ENCODE measurements around the gene ARL5B.

ARL5B gene

DNA sequence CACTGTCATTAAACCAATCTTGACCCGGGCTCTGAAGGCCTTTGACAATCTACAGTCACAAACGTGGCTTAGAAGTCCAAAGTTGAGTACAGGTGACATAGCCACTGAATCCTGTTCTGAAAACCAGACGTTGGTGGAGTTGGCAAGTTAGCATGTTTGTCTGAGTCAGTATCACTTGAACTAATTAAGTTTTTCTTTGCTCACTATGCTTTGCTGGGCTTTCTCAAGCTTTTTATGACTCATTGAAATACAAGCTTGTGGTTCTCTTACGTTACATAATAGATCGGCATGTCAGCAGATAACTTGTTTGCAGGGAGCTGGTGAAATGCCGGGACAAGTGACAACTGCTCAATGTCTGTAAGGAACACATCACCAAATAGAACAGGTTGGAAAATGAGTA lies 53.8 kb downstream of the ARL5B start:
- no peak for DNase-seq

DNA sequence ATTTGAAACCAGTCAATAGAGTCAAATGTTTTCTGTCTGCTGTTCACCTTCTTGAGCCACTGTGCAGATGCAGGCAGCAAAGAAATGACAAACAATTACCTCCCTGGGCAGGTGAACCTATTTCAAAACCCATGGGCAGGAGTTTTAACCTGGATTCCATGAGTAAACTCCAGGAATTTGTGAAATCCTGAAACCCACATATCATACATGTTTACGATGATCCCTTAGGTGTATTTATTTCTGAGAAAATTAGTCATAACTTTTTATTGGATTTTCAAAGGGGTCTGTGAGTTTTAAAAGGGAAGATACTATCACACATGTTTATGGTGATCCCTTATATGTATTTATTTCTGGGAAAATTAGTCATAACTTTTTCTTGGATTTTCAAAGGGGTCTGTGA lies 59.8 kb downstream of the ARL5B start:
- DNase-seq: no peak

DNA sequence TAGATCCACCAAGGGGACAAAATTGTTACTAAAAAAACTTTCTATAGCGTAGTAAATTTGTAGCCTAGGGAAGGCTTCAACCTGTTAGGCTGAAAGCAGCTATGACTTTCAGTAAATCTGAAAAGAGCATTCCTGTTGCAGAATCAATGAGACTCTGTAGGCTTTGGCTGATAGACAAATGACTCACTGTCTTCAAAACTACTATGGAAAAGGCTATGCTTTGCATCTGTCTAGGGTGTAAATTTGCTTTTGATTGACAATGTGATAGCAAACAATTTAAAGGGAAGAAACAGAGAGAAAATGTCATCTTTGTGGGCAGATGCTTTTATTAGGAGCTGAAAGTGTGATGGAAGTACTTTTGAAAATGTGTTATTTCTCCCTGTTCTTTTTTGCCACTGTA lies 60.6 kb downstream of the ARL5B start:
- DNase-seq: no peak

GRCh38 chr10:18721067-18721466 lies 61.8 kb downstream of the ARL5B start:
- DNase-seq: no peak

GRCh38 chr10:18723801-18724200 lies 64.6 kb downstream of the ARL5B start:
- DNase-seq: no peak
